HEK293 (cell line): ENCODE measurements around the gene LTBP1.

Experiments used
- OVOL3 ChIP-seq: fragments of 450-650 bp; formaldehyde crosslinking; IDR thresholded peaks from 2 replicates; pipeline ENCODE4 v1.5.1; 2016; ENCODE audit warnings: missing biosample characterization, missing genetic modification characterization
- SETDB1 ChIP-seq: IDR thresholded peaks from one replicate; pipeline ENCODE4 v1.6.1; 2017; ENCODE audit warnings: mild to moderate bottlenecking, low read length, moderate library complexity, mixed read lengths; ENCODE audit not compliant: insufficient read length
- TCF7L2 ChIP-seq: IDR thresholded peaks from 2 replicates; pipeline ENCODE4 v1.6.1; 2011; ENCODE audit warnings: low read depth, mild to moderate bottlenecking, inconsistent platforms, low read length, moderate library complexity, borderline replicate concordance
- ZFP3 ChIP-seq: fragments of 450-650 bp; formaldehyde crosslinking; IDR thresholded peaks from 2 replicates; pipeline ENCODE4 v1.5.1; 2016; ENCODE audit warnings: low read depth, missing biosample characterization, missing genetic modification characterization
- ZFP37 ChIP-seq: fragments of 450-650 bp; formaldehyde crosslinking; IDR thresholded peaks from 2 replicates; pipeline ENCODE4 v1.5.1; 2016; ENCODE audit warnings: missing biosample characterization, missing genetic modification characterization
- ZFP41 ChIP-seq: fragments of 450-650 bp; formaldehyde crosslinking; IDR thresholded peaks from 2 replicates; pipeline ENCODE4 v1.5.1; 2016; ENCODE audit warnings: missing biosample characterization, missing genetic modification characterization, borderline replicate concordance
- ZNF132 ChIP-seq: fragments of 450-650 bp; formaldehyde crosslinking; IDR thresholded peaks from 2 replicates; pipeline ENCODE4 v1.5.1; 2017; ENCODE audit warnings: missing biosample characterization, missing genetic modification characterization, borderline replicate concordance
- ZNF184 ChIP-seq: fragments of 450-650 bp; IDR thresholded peaks from 2 replicates; pipeline ENCODE4 v1.5.1; 2018; ENCODE audit warnings: missing biosample characterization, mild to moderate bottlenecking, missing genetic modification characterization
- ZNF23 ChIP-seq: fragments of 450-650 bp; formaldehyde crosslinking; IDR thresholded peaks from 2 replicates; pipeline ENCODE4 v1.5.1; 2016; ENCODE audit warnings: missing biosample characterization, missing genetic modification characterization, borderline replicate concordance
- ZNF266 ChIP-seq: fragments of 450-650 bp; formaldehyde crosslinking; IDR thresholded peaks from 2 replicates; pipeline ENCODE4 v1.5.1; 2016; ENCODE audit warnings: missing biosample characterization, missing genetic modification characterization, low read depth
- ZNF416 ChIP-seq: fragments of 450-650 bp; formaldehyde crosslinking; IDR thresholded peaks from 2 replicates; pipeline ENCODE4 v1.5.1; 2016; ENCODE audit warnings: missing biosample characterization, missing genetic modification characterization
- ZNF473 ChIP-seq: fragments of 450-650 bp; formaldehyde crosslinking; IDR thresholded peaks from 2 replicates; pipeline ENCODE4 v1.5.1; 2017; ENCODE audit warnings: missing biosample characterization, missing genetic modification characterization
- TF ChIP-seq, protein P1 (sequence below): fragments of 450-650 bp; formaldehyde crosslinking; IDR thresholded peaks from 2 replicates; pipeline ENCODE4 v1.5.1; 2016; ENCODE audit warnings: missing biosample characterization, missing genetic modification characterization

- TF ChIP-seq, protein P1, sequence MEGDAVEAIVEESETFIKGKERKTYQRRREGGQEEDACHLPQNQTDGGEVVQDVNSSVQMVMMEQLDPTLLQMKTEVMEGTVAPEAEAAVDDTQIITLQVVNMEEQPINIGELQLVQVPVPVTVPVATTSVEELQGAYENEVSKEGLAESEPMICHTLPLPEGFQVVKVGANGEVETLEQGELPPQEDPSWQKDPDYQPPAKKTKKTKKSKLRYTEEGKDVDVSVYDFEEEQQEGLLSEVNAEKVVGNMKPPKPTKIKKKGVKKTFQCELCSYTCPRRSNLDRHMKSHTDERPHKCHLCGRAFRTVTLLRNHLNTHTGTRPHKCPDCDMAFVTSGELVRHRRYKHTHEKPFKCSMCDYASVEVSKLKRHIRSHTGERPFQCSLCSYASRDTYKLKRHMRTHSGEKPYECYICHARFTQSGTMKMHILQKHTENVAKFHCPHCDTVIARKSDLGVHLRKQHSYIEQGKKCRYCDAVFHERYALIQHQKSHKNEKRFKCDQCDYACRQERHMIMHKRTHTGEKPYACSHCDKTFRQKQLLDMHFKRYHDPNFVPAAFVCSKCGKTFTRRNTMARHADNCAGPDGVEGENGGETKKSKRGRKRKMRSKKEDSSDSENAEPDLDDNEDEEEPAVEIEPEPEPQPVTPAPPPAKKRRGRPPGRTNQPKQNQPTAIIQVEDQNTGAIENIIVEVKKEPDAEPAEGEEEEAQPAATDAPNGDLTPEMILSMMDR (tag by site-specific recombination): no peak
- TF ChIP-seq ZNF266 (no peak), ZNF184 (tag by site-specific recombination) (no peak), ZNF473 (tag by site-specific recombination) (no peak), ZNF23 (tag by site-specific recombination) (no peak), ZNF416 (tag by site-specific recombination) (no peak), TCF7L2 (no peak), ZNF132 (tag by site-specific recombination) (no peak), ZFP3 (tag by site-specific recombination) (no peak), SETDB1 (no peak), OVOL3 (tag by site-specific recombination) (no peak), ZFP41 (tag by site-specific recombination) (no peak), ZFP37 (tag by site-specific recombination) (no peak)
Measured at GRCh38 chr2:33339269-33339668, 392.5 kb downstream of the LTBP1 start.
